GM19395 (cell line): Measurements from ENCODE around the gene CXXC4.

Experiments used
- ATAC-seq: cut with Tn5 transposase; IDR thresholded peaks from one replicate; pipeline ENCODE4 v1.9.1; 2021; ENCODE audit warnings: mild to moderate bottlenecking, moderate library complexity; ENCODE audit not compliant: unreplicated experiment

The CXXC4 gene

DNA sequence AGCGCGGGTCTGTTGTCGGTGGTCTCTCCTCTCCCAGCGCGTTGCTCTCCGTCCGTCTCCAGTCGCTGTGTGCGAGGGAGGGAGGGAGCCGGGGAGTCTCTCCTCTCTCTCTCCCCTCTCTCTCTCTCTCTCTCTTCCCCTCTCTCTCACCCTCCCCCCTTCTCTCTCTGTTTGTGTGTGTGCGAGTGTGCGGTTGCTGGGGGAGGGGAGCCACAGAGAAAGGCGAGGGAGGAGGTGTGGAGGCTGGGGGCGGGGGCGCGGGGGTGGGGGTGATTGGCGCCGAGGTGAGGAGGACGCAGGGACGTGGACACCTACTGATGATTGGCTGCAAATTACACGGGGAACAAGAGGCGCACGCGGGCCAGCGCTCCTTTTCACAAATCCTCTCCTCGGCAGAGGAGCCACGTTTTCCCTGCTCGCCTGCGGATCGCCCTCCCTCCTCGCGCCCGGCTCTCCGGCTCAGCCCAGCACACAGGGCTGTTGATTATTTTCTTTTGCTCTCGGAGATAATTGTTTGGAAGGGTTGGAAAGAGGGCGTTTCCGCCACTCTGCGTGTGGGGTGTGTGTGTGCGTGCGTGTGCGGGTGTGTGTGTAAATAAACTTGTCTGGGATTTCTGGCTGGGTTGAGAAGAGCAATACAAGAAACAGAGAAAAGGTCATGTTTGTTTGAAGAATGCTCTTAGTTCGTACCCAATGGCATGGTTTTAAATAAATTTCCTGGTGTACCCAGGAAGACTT lies at the start of gene CXXC4:
TSS of gene CXXC4 (minus strand) at position 73 of the 738 bp plus-strand sequence. CDS start 3,092 bp downstream, outside the sequence.
- ATAC-seq: peak; percentile 24

DNA sequence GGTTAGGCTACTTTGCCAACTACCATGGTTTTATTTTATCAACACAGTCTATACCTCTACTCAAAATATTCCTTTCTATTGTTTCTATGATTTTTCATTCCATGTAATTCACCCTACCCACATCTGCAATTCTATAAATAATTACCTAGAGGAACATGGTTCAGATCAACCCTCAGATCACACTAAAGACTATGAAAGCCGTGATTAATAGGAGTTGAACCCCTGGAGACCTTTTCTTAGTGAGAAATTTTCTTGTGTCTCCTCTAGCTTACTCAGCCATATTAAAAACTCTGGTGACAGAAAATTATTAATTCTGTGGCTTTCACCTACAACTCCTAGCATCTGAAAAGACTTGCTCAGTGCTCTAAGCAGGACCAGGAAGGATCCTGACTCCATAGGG lies 38.5 kb upstream of the CXXC4 start:
- ATAC-seq: no peak

DNA sequence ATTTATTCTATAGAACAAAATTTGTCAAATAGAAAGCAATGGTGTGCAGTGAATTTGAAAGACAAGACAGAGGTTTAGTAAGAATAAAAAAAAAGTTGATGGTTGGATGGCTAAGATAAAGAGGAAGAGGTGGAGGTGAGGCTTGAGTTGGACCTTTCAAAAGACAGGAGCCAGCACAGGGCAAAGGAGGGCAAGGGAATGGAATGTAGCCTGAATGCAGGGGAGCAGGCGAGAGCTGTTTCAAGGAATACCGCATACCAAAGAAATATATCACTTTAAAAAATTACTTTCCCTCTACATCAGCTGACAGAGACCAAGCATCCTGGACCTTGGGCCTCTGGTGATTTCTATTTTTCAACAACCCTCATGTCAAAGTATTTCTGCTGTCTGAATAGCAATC lies 38.0 kb upstream of the CXXC4 start:
- no peak for ATAC-seq

DNA sequence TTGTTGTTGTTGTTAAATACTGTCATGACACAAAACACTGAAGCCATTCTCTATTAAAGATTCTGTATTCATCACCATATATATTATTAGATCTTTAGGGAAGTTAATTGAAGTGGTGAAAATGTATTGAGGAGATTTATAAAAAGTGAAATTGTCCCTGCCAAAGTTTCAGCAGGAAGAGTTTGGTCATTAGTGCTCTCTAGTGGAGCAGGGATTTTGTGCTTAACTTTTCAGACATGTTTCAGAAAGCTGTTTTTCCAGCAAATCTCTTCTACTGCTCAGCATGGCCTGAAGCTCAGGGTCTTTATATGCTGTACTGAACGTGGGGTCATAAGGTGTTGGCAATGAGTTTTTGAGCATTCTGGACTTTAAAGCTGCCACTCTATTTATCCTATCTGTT lies 36.7 kb upstream of the CXXC4 start:
- ATAC-seq: no peak

DNA sequence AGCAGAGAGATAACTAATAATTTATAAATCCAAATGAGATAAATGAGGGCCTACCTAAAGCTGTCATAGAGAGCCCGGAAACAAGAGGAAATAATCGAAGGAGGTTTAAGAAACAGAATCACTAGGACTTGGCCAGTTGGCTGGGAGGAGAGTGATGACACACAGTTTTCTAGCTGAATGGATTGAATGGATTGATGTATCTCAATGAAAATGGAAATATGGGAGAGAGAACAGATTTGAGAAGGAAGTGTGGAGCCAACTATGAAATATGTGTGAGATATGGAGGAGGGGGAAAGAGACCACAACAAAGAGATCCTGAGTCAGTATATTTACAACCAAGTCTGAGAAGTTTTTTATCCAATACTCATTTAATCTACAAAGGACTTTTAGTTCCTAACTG lies 35.7 kb upstream of the CXXC4 start:
- ATAC-seq: no peak

DNA sequence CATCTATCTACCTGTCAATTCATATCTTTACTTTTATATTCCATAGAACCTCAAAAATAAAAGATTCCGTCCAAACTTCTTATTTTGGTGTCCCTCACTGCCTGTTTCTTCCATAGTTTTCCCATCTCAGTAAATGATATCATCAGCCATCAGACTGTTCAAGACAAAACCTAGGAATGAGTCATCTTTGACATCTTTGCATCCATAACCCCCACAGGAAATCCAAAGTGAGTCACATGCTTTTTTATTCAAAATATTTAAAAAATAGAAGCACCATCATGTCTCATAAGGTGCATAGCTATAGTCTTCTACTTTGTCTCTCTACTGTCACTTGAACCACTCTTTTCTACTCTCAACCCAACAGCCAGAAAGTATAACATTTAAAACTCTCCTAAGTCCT lies 29.9 kb upstream of the CXXC4 start:
- ATAC-seq: no peak

DNA sequence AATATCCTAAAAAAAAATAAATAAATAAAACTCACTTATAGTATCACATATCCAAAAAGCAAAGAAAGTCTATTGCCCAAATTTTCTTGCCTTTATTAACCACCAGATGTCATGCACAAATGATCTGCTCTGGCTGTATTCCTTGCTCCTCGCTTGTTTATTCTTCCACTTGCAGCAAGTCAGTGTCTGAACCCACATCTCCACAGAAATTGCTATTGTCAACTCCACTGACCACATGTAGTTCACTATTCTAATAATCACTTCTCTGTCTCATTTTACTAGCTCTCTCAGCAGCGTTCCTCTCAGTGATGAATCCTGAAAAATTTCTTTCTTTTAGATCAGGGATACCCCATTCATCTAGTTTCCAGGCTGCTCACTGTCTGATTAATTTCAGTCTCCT lies 29.3 kb upstream of the CXXC4 start:
- no peak for ATAC-seq

DNA sequence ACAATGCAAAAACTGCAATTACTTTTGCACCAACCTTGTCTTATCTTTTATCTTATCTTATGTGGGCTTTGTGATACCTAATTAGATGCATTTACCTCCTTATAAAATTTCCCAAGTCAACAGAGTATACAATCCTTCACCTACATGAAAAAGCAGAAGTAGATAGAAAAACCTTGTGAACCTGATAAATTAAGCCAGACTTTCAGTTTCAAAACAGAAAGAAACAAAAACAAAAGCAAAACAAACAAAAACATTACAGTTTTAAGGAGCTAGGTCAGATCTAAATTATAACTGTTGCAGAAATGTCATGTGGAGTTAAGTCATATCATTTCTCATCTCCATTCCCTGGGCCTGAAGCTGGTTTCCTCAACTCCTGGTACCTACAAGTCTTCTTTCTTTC lies 24.9 kb upstream of the CXXC4 start:
- peak; percentile 94 for ATAC-seq

DNA sequence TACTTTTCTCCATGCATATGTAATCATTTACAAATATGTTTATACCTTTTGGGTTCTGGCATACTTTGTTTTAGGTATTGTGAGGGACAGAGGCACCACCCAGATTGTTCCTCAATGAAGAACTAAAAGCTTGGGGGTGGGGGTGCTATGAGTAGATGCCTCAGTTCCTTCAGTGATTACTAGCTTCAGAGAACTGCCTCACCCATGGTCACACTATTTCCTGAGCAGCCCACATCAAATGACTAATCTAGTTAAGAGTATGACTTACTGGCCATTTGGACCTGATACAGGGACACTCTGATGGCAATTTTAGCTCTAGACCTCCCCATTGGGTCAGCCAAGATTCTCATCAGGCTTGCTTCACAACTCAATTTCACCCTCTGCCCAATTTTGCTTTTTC lies 22.2 kb upstream of the CXXC4 start:
- no peak for ATAC-seq

DNA sequence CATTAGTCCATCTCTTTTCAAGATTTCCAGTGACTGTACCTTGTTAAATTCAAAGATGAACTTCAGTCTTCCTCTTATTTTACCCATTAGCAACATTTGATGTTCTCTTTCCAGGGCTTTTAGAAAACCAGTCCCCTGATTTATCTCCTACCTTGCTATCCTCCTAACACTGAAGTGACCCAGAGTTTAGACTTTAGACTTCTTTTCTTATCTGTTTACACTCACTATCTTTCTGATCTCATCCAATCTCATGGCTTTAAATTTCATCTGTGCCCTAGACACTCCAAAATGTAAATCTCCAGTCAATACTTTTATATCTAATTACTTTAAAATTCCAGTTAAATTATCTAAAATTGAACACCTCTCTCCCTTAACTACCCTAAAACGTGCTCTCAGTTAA lies 13.5 kb upstream of the CXXC4 start:
- ATAC-seq: no peak

DNA sequence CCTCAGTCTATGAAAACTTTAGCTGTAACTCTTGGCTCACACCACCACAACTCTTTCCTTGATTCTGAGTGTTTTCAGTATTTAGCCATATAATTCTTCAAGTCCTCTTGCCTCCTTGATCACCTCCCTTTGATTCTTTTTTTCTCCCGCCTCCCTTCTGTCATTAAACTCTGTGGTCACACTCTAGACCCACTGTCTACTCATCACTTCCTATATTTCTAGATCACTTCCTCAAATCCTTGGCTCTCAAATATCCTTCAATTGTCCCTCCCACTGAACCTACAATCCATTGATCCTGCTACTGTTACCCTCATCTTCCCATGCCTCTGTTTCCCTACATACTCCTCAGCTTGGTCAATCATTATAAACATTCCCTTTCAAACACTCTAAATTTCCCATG lies 12.4 kb upstream of the CXXC4 start:
- peak; percentile 64 for ATAC-seq

DNA sequence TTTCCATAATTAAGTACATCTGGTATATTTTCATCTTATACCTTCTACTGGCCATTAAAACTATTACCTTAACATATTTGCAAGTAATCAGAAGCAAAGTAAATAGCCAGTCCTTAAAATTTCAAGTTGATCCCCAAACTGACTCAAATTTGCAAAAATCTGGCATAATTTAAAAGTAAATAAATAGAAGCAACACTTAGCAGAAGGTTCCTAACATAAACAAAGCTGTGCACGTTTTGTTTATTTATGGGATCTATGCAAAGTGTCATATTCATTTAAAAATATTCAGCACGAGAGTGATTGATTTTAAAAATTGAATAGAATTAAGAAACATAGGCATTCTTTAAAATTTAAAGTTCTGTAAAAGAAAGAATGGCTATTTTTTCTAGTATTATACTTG lies 9.8 kb upstream of the CXXC4 start:
- no peak for ATAC-seq

DNA sequence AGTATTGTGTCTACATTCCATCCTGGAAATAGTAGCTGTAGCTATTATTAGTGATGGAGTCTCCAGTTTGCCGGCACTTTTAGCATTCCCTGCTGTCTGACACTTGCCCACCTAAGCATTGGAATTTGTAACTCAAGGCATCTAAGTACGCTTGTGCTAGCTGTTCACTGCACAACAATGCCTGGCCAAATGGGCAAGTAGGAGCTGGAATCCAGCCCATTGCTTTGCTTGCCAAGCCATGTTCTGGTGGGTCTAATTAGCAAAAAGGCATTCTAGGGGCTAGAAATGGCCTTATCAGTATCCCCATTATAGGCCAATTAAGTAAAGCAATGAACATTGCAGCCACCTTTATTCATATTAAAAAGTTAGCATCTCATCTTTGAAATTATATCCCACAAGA lies 7.8 kb upstream of the CXXC4 start:
- ATAC-seq: no peak

DNA sequence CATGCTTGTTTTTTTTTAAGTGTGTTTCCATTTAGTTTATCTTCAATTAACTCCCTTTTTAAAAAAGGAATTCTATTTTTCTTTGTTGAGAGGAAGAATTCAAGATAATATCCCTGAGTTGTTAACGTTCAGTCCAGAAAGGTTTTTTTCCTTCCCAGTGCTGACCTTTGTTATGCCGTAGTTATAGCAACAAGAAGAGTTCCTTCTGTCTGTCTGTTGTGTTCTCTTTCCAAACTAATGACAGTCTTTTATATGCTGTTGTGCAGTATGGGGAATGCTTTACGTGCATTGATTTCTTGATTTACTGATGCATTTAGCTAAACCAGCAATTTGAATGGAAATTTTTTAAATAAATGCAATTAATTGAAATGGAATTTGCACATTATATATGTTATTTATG lies 6.6 kb upstream of the CXXC4 start:
- ATAC-seq: no peak

DNA sequence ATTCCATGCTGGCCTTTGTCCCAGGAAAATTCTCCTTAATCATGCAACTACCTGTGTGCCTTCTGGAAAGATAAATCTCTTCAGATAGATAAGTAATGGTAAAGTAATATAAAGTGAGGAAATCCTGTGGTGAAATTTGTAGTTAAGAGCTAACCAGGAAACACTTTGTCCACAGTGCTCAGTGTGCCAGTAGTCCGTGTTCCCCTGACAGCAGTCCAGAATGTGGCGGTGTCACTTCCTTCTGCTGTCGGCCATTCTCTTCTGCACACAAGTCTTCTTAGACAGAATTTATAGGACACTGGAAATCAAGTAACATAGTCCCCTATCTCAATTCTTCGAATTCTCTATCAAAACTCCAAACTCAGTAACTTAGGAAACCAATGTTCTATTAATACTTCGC lies 5.7 kb upstream of the CXXC4 start:
- no peak for ATAC-seq

DNA sequence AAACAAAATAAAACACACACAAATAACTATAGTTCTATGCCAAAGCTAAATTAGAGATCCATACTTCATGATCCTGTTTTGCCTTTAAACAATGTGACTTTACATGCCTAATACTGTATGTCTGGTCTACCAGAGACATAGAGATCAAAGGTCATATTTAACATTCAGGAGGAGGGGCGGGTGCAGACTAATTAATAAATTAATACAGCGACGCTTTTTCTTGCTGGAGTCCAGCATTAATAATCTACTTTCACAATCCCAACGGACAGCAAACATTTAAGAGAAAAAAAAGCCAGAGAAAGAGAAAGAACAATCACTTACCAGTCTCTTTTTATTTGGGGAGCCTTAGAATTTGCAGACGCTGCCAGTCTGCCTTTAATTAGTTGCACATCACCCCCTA lies 509 bp downstream of the CXXC4 start:
- no peak for ATAC-seq

DNA sequence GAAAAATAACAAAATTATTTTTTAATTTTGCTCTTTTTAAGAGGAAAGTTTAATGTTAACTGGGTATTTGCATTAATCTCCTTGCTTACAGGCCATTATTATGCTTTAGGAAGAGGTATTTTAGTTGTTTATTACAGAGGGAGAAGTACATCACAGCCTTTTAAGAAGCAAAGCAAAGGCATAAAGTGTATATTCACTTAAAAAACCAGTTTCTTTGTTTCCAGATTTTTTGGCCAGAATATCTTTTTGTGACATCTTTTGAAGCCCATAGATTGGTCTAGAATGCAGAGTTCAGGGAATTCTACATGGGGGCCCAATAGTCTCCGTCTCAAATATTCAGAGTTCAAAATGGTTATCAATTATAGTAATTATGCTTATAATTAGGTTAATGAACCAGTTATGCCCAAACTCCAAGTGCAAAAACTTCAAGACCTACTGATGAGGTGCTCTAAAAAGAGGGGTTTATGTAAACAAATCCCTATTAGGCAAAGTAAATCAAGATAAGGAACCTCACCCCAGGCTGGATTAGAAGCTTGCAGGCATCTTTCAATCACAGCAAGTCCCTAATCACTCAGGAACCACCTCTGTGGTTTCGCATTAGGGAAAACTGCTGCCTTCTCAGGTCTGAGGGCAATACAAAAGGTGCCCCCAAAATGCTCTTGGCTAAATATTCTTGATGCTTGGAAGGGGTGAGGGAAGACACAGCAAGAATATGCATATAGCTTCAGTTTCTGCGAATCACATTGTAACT lies 1.4 kb downstream of the CXXC4 start:
- ATAC-seq: no peak

DNA sequence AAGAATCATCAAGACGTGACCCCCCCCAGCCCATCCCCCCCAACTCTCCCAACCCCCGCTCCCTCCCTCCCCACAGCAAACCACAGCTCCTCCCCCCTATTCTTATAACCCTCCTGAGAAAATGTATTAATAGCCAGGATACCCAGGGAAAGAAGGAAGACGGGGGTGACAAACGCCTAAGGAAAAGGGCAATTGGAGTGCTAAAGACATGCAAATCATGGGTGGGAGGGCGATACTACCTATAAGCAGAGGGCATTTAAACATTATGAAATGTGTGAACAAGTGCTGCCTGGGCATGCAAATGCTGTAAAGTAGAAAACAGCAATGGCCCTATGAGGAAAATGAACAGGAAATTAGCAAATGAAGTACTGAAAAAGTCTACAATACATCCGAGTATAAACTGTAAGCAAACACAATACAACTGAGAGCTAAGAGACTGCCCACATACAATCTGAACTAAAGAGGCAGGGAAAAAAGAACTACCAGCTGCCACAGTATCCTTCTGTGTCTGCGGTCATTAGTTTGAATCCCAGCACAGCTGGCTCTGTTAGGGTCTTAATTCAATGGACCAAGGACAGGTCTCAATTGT lies 2.4 kb downstream of the CXXC4 start:
- peak; percentile 41 for ATAC-seq

DNA sequence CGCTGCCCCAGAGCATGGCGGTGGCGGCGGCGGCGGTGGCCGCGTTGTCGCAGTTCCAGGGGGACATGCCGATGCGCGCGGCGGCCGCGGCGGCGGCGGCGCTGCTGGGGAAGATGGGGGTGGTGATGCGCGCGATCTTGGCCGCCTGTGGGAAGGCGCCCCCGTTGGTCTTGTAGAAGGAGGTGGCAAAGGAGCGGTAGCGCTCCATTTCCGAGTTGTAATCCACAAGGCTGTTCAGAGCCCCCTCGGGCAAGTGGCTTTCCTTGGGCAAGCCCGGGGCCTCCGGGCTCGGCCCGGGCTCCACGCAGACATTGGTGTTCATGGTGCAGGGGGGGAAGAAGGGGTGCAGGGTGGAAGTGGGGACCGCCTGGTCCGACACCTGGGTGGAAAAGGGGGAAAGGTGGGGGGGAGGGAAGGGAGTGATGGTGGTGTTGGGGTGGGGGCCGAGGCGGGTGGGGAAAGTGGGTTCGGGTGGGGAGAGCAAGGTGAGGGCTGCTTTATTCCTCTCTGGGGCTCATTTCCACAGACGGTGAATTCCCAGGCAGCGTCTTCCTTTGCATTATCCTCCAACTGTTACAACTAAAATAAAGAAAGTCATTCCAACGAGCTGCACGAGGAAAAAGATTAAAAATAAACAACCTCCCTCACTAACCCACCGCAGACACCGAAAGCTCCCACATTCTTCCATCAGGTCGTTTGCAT lies 3.1 kb downstream of the CXXC4 start:
- peak; percentile 16 for ATAC-seq

DNA sequence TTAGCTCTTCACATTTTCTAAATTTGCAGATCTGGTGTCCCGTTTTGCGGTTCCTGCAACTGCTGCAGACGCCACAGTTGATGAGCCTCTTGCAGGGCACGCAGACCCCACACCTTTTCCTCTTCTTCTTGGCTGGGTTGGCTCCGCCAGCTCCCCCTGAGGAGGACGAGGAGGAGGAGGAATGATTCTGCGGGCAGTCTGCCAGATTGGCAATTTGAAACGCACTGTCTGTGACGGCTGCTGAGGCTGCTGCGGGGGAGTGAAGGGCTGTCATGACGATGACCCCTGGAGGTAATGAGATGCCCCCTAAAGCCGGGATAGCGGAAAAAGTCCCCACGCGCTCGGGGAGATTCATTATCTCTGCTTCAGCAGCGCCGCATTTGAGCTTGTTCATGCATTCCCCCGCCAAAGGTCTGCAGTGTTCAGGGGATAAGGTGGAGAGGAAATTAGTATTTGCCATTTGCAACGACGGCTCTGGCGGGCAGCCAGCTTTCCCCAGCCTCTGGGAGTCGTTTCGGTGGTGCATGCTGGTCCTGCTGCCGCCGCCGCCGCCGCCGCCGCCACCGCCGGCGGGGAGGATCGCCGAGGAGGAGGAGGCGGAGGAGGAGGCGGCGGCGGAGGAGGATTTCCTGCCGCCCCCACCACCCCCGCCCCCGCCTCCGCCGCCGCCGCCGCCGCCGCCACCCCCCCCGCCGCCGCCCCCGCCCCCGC lies 3.8 kb downstream of the CXXC4 start:
- peak; percentile 26 for ATAC-seq
